ENCODE results near the gene PDE4D.

GRCh38 chr5:59036274-59036961, 857.1 kb downstream of the PDE4D start:
- TF ChIP-seq CTCF (IDR thresholded peaks at IDR 0.05) = no peak
- TF ChIP-seq POLR2A (IDR thresholded peaks at IDR 0.05) = peak in 1 of 2 donors; percentile 21
